Left lung (tissue), 10 donors: ENCODE results near the gene MOB3B. TPM values are rescaled to one million over a fixed set of nuclear protein-coding genes. Genes with fewer than 3 reads are reported as not detected.
"Not testable (repeated sequence)": the region's sequence is repeated elsewhere in the genome, so short reads cannot be mapped to it uniquely, and the experiment has no call there.

Experiments used
- ATAC-seq: fragments of 200-7000 bp; cut with Tn5 transposase; one replicate; pipeline ENCODE4 v1.9.1; 2020; ENCODE audit warnings: moderate library complexity
- DNase-seq, 4 donors: peaks; one replicate each; pipeline ENCODE4 v3.0.0-alpha.2; 2013 to 2020
- H3K27ac ChIP-seq, 2 donors: fragments of 200-600 bp; sonication (generic) in 1 of 2; one replicate each; pipeline versions ENCODE4 v1.5.0 to v1.8.0; 2020 to 2021
- H3K27me3 ChIP-seq, 2 donors: fragments of 200-600 bp; sonication (generic) in 1 of 2; one replicate each; pipeline versions ENCODE4 v1.5.0 to v1.8.0; 2020 to 2021
- H3K36me3 ChIP-seq, 2 donors: fragments of 200-600 bp; sonication (generic) in 1 of 2; one replicate each; pipeline versions ENCODE4 v1.5.0 to v1.8.0; 2020 to 2021
- H3K4me1 ChIP-seq, 2 donors: fragments of 200-600 bp; one replicate each; pipeline ENCODE4 v1.8.0; 2021
- H3K4me3 ChIP-seq, 2 donors: fragments of 200-600 bp; sonication (generic) in 1 of 2; one replicate each; pipeline versions ENCODE4 v1.5.0 to v1.8.0; 2020 to 2021; ENCODE audit warnings: mild to moderate bottlenecking in 1 of 2
- H3K9me3 ChIP-seq, 2 donors: fragments of 200-600 bp; sonication (generic) in 1 of 2; one replicate each; pipeline versions ENCODE4 v1.5.0 to v1.8.0; 2020 to 2021
- CTCF ChIP-seq, 2 donors: fragments of 200-600 bp; sonication (generic) in 1 of 2; IDR thresholded peaks; one replicate each; pipeline versions ENCODE4 v1.5.0 to v1.8.0; 2021; ENCODE audit warnings: antibody characterized with exemption in 2 of 2
- intact Hi-C, 2 donors: fragments of 100-400 bp; cut with DNase I; formaldehyde crosslinking; loops; one replicate each; pipeline versions ENCODE4 v1.11.2 to v1.14.2; 2022
- polyA plus RNA-seq, 6 donors: library from polyadenylated mRNA; unstranded; fragments of 120-200 nt; gene quantifications; one replicate each; pipeline ENCODE4 v1.2.1, GENCODE V29; 2013; ENCODE audit not compliant: insufficient read length in 6 of 6
- total RNA-seq, 2 donors: library from RNA; stranded (reverse); fragmentation: NEBNext Ultra II Directional; extraction: Animal tissue kit (Norgen Biotek cat#: 25700); gene quantifications; one replicate each; pipeline ENCODE4 v1.2.1, GENCODE V29; 2021
- donor health status: DM: no; HTN: yes; CAD: no.
- donor health status: DM: no; HTN: no; CAD: no.

MOB3B gene
- total and polyA plus RNA-seq, 8 donors, result 7.2 to 18.3 (median 15.8) TPM

DNA sequence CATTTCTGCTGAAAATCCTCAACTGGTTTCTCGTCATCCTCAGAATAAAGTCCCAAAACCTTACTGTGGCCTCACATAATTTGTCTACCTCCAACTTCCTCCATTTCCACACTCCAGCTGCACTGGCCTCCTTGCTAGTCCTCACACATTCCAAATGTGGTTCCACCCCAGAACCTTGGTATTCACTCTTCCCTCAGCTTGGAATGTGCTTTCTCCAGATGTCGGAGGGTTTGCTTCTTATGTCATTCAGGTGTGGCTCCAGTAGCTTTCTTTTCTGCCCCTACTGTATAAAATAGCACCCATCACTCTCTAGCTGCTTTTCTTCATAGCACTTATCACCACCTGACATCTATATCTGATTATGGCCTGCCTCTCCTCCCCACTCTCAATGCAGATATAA lies 108.0 kb downstream of the MOB3B start:
- no peak for TF ChIP-seq CTCF (IDR thresholded peaks at IDR 0.05)
- no peak for ATAC-seq
- no peak overlapping the region for H3K27ac ChIP-seq
- no peaks in the 10 kb centered on the region for H3K27me3 ChIP-seq
- H3K36me3 ChIP-seq, result no peaks in the 10 kb centered on the region
- H3K4me1 ChIP-seq, result no peaks in the 10 kb centered on the region
- H3K9me3 ChIP-seq, result no peaks in the 10 kb centered on the region
- H3K4me3 ChIP-seq, result no peak overlapping the region
- intact Hi-C loops, result no loop called here
- no peak for DNase-seq

DNA sequence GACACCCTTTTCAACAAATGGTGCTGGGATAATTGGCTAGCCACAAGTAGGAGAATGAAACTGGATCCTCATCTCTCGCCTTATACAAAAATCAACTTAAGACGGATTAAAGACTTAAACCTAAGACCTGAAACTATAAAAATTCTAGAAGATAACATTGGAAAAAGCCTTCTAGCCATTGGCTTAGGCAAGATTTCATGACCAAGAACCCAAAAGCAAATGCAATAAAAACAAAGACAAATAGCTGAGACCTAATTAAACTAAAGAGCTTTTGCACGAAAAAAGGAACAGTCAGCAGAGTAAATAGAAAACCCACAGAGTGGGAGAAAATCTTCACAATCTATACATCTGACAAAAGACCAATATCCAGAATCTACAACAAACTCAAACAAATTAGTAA lies 110.1 kb downstream of the MOB3B start:
- H3K9me3 ChIP-seq, intact Hi-C loops, H3K4me1 ChIP-seq, ATAC-seq, H3K27me3 ChIP-seq, H3K27ac ChIP-seq, H3K36me3 ChIP-seq, DNase-seq, H3K4me3 ChIP-seq: not testable (repeated sequence)

- Histone ChIP-seq H3K36me3 (no peaks in the 10 kb centered on the region), H3K27ac (peak overlapping the region in 1 of 2 donors; percentile 57), H3K4me1 (no peaks in the 10 kb centered on the region), H3K4me3 (no peak overlapping the region), H3K9me3 (no peaks in the 10 kb centered on the region), H3K27me3 (no peaks in the 10 kb centered on the region)
- peak in 2 of 4 donors; percentile 89 to 92 for DNase-seq
- peak; percentile 64 for ATAC-seq
- intact Hi-C loops, result no loop called here
- TF ChIP-seq CTCF (IDR thresholded peaks at IDR 0.05), result no peak
Observed at GRCh38 chr9:27414220-27414761, 115.3 kb downstream of the MOB3B start.

GRCh38 chr9:27413511-27414219 lies 115.9 kb downstream of the MOB3B start:
- peak overlapping the region in 1 of 2 donors; percentile 1 for H3K4me3 ChIP-seq
- H3K27me3 ChIP-seq, result no peaks in the 10 kb centered on the region
- peak overlapping the region; percentile 3 to 57 for H3K27ac ChIP-seq
- no peaks in the 10 kb centered on the region for H3K4me1 ChIP-seq
- ATAC-seq, result peak; percentile 75
- TF ChIP-seq CTCF (IDR thresholded peaks at IDR 0.05), result no peak
- intact Hi-C loops, result no loop called here
- peak in 2 of 4 donors; percentile 44 to 73 for DNase-seq
- H3K36me3 ChIP-seq, result no peaks in the 10 kb centered on the region
- H3K9me3 ChIP-seq, result no peaks in the 10 kb centered on the region

GRCh38 chr9:27412963-27413362 lies 116.7 kb downstream of the MOB3B start:
- intact Hi-C loops, result no loop called here
- no peaks in the 10 kb centered on the region for H3K36me3 ChIP-seq
- peaks cover 3 to 5% of the 10 kb centered on the region in 2 donors for H3K4me1 ChIP-seq
- no peaks in the 10 kb centered on the region for H3K9me3 ChIP-seq
- no peaks in the 10 kb centered on the region for H3K27me3 ChIP-seq
- H3K27ac ChIP-seq, result peak overlapping the region in 1 of 2 donors; percentile 57
- no peak for TF ChIP-seq CTCF (IDR thresholded peaks at IDR 0.05)
- ATAC-seq (no peak), DNase-seq (no peak)
- H3K4me3 ChIP-seq, result peak overlapping the region in 1 of 2 donors; percentile 1
